GM21717 (cell line): ENCODE measurements around the gene VMO1.

Source experiments
- ATAC-seq: cut with Tn5 transposase; IDR thresholded peaks from one replicate; pipeline ENCODE4 v1.9.1; 2021; ENCODE audit warnings: mild to moderate bottlenecking, moderate library complexity; ENCODE audit not compliant: unreplicated experiment

VMO1 gene

GRCh38 chr17:4766201-4766600 lies 20.0 kb downstream of the VMO1 start:
- ATAC-seq, result no peak

GRCh38 chr17:4764595-4764994 lies 21.6 kb downstream of the VMO1 start:
- ATAC-seq, result no peak

DNA sequence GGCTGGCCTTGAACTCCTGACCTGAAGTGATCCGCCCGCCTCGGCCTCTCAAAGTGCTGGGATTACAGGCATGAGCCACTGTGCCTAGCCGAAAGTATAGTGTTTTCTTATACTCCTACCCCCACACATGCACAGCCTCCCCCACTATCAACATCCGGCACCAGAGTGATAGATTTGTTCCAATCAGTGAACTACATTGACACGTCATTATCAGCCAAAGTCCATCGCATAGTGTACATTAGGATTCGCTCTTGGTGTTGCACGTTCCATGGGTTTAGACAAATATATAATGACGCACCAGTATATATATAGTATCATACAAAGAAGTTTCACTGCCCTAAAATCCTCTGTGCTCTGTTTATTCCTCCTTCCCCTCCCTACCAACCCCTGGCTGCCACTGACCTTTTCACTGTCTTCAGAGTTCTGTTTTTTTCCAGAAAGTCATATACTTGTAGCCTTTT lies 26.4 kb downstream of the VMO1 start:
- ATAC-seq, result no peak

GRCh38 chr17:4753392-4753791 lies 32.8 kb downstream of the VMO1 start:
- no peak for ATAC-seq

DNA sequence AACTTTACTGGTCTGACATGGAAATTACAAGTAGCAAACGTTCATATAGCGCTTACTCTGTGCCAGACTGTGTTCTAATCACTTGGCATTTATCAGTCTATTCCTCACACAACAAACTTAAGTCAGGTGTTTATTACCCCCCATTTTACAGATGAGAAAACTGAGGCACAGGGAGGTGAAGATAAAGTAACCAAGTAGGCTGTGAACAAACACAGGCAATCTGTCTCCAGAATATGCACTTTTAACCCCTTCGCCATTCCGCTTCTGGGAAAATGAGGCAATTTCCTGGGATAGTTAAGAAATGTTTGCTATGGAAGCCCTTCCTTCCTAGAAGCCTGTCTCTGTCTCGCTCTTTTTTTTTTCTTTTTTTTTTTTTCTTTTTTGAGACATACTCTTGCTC lies 34.2 kb downstream of the VMO1 start:
- no peak for ATAC-seq

- ATAC-seq, result no peak
Observed at GRCh38 chr17:4750606-4751005, 35.6 kb downstream of the VMO1 start.

DNA sequence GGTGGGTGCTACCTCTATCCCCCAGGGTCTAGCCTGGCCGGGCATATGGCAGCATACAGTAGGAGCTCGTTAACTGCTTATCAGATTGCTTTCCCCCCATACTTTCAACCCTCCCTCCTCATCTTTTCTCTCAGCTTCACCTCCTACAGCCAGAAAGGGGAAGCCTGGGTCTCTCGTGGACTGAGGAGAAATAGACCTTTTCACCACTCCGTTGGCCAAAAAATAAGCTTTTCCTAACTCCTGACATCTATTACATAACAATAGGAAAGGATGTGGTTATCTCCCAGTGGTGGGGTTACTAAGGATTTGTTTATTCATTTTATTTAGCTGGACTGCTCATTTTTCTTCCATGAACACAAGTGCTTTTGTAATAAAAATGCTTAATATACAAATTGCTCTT lies 37.5 kb downstream of the VMO1 start:
- no peak for ATAC-seq

- no peak for ATAC-seq
Observed at GRCh38 chr17:4747847-4748246, 38.3 kb downstream of the VMO1 start.

- ATAC-seq, result no peak
Observed at GRCh38 chr17:4744999-4745969, 40.9 kb downstream of the VMO1 start.

DNA sequence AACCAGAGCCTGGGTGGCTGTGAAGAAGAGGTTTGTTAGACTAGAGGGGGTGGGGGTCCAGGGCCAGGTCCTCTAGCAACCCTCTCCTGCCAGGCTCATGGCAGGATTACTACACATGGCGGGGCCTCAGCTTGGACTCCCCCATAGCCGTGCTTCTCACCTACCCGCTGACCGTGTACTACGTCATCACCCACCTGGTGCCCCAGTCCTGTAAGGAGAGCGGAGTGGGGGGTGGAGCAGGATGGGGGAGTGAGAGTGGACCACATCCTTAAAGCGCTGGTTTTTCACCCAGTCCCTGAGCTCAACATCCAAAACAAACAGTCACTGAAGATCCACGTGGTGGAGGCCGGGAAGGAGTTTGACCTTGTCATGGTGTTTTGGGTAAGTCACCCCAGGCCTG lies 42.3 kb downstream of the VMO1 start:
- no peak for ATAC-seq

DNA sequence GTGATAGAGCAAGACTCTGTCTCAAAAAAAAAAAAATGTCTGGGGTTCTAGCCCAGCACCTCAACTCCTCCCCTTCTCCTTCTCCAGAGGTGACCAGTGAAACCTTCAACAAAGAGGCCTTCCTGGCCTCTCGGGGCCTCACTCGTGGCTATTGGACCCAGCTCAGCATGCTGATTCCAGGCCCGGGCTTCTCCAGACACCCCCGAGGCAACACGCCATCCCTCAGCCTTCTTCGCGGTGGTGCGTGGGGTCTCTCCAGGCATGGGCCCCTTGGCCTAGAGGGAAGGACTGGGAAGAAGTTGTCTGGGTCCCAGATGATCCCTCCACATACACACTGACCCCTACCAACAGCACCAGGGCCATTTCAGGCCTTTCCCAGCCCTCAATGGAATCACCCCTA lies 42.9 kb downstream of the VMO1 start:
- ATAC-seq, result no peak

DNA sequence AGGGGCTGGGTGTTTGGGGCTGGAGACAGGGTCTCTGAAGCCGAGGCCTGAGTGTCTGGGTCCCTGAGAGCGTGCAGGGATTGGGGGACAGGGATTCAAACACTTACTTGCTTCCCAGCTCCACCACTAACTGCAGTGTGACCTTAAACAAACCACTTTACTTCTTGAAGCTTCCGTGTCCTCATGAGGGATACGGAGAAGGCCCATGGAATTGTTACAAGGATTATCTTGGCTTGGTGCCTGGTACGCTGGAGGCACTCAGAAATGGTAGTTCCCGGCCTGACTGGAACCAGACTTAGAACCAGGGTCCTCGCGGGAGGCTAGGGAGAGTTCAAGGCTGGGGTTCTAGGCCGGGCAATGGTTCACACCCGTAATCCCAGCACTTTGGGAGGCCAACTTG lies 43.5 kb downstream of the VMO1 start:
- no peak for ATAC-seq

GRCh38 chr17:4742133-4742532 lies 44.0 kb downstream of the VMO1 start:
- ATAC-seq, result no peak

DNA sequence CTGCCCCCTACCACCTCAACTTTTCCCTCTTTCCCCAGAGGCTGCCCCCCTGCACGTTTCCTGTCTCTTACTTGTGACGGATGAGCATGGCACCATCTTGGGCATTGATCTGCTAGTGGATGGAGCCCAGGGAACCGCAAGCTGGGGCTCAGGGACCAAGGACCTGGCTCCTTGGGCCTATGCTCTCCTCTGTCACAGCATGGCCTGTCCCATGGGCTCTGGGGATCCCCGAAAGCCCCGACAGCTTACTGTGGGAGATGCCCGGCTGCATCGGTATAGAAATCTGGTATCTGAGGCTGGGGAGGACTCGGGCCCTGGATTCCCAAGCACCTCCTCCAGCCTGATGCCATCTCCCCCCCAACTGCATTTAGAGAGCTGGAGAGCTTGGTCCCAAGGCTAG lies 44.6 kb downstream of the VMO1 start:
- ATAC-seq, result no peak

DNA sequence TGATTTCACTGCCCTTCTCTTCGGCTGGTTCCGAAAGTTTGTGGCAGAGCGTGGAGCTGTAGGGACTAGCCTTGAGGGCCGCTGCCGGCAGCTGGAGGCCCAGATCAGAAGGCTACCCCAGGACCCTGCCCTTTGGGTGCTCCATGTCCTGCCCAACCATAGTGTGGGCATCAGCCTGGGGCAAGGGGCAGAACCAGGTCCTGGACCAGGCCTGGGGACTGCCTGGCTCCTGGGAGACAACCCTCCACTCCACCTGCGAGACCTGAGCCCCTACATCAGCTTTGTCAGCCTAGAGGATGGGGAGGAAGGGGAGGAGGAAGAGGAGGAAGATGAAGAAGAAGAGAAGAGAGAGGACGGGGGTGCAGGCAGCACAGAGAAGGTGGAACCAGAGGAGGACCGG lies 45.6 kb downstream of the VMO1 start:
- ATAC-seq, result no peak

- no peak for ATAC-seq
Observed at GRCh38 chr17:4740025-4740351, 46.2 kb downstream of the VMO1 start.

GRCh38 chr17:4739122-4740024 lies 46.8 kb downstream of the VMO1 start, which contains the start of the genes CXCL16 and ZMYND15:
Gene CXCL16, minus strand, starts transcription at chr17:4739928. Its CDS starts 589 bp downstream, at chr17:4739339.
Gene ZMYND15, plus strand, starts transcription at chr17:4739833. Its CDS starts 716 bp downstream, at chr17:4740549.
- ATAC-seq, result no peak

DNA sequence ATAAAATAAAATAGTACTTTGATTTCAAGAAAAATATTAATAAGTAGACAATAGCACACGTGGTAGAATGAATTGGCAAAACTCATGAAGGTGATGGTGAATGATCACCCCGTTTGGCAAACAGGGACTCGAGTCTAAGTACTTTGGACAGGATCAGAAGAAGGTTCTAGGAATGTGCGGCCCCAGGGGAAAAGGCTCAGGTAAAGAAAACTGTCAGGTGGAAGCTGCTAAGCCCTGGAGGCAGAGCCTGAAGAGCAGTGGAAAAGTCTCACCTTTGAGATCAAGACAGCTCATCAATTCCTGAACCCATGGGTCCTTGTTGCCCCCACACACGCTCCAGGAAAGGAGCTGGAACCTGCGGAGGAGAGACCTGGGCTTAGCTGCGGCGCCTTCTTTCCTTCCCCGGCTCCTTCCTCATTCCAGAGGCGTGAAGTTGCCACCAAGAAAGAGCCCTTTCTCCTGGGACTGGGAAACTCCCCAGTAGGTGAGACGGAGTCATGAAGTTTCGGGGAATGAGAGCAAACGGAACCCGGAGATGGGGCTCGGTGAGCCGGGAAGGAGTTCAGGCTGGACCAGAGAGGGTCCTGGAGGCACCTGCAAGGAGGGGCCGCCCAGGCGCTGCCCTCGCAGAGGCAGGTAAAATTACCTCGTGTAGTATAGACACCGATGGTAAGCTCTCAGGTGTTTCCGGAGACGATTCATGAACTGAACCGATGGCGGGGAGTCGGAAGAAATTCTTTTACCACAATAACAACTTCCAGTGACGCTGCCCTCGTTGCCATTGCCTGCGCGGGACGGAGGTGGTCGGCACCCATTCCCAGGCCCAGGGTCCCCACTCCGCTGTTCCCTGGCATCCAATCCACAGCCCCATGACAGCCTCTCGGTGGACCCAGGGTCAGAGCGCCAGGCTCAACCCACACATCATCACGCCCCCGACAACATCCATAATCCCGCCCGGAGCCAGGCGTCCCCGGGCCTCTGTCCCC lies 47.7 kb downstream of the VMO1 start:
- ATAC-seq, result no peak

DNA sequence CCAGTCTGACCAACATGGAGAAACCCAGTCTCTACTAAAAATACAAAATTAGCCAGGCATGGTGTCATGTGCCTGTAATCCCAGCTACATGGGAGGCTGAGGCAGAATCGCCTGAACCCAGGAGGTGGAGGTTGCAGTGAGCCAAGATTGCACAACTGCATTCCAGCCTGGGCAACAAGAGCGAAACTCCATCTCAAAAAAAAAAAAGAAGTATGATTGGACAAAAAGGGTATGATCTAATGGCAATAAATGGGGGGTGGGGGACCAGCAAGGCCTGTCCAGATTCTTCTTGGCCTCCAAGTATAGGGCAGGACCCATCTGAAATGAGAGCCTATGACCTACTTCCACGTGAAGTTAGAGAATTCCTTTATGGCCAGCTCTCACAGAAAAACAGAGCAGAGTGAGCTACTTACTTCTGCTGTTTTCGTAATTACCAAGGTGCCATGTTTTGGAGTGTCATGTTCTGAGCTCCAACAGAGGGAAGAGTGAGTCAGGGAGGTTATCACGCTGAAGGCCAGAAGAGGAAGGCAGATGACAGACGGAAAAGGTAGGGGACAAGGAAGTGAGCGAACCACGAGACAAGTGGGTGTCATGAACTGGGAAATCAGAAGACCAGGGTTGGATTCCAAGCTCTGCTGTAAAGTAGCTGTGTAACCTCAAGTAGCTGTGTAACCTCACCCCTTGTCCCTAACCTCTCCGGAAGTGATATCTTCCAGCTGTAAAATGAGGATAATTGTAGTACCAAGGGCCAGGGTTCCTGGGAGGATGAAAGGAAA lies 50.1 kb downstream of the VMO1 start:
- no peak for ATAC-seq
